ENCODE results near the gene CPA1.
A peak's percentile ranks its signal among the peaks of the same experiment; 100 is the strongest.

Gene CPA1

DNA sequence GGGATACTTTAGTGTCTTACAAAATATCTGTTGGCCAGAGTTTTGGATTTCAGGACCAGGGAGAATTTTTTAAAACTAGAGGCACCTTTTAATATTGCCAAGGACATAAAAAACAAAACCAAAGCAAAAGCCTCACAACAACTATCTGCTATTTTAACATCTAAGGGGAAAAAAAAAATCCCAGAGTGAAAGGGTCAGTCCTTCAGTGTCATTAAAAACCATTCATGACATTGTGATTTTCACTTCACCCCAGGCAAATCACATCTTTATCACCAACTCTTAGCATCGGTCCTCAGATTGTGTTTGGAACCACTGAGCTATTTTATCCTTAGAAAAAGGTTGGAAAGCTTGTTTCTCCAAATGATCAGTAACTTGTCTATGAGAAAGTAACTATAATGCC, 49.8 kb downstream of the CPA1 start:
- no peak overlapping the region for H3K4me3 ChIP-seq (ENCODE audit: control insufficient read depth, low read depth, low read length)

DNA sequence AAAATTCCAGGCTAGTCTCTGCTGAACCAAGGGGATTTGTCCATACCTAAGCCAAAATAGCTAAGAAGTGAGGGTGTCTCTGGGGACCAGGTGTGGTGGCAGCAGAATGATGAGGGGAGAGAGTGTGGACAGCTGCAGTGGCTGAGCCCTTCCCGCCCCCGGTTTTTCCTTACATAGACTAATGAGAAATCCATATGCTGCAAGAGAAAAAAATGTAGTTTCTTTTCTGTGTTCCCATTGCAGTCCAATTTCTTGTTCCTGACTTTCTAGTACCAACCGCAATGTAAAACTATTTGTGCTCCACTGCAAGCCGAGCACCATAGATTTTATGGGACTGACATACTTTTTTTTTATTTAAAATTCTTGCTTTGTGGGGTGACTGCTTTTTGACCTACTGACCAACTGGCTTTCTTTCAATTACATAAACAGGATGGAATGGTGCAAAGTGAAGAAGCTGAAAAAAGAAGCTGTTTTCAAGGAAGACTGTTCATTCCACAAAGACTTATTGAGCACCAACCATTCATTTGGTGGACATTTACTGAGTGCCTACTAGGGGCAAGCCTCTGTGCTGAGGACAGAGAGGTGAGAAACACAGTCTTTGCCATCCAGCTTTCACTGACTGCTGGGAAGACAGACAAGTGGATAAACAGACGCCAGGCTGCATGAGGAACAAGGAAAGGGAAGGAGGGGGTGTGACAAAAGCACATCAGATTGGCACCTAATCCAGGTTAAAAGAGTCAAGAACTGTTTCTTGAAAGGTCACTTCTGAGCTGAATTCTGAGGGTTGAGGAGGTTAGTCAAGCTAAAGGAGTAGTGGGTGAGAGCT, 50.8 kb downstream of the CPA1 start:
- TF ChIP-seq, protein P1, sequence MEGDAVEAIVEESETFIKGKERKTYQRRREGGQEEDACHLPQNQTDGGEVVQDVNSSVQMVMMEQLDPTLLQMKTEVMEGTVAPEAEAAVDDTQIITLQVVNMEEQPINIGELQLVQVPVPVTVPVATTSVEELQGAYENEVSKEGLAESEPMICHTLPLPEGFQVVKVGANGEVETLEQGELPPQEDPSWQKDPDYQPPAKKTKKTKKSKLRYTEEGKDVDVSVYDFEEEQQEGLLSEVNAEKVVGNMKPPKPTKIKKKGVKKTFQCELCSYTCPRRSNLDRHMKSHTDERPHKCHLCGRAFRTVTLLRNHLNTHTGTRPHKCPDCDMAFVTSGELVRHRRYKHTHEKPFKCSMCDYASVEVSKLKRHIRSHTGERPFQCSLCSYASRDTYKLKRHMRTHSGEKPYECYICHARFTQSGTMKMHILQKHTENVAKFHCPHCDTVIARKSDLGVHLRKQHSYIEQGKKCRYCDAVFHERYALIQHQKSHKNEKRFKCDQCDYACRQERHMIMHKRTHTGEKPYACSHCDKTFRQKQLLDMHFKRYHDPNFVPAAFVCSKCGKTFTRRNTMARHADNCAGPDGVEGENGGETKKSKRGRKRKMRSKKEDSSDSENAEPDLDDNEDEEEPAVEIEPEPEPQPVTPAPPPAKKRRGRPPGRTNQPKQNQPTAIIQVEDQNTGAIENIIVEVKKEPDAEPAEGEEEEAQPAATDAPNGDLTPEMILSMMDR (IDR thresholded peaks at IDR 0.05; ENCODE audit: control insufficient read depth, insufficient read depth, low read depth, low read length, missing control alignments), result no peak
- peak; percentile 55 for DNase-seq (ENCODE audit: low read depth)
- peak overlapping the region; percentile 25 for H3K4me3 ChIP-seq (ENCODE audit: control insufficient read depth, low read depth, low read length)

More for the DNA sequence above, 49.8 kb downstream of the CPA1 start:
- no peak for DNase-seq (ENCODE audit: low read depth)
- TF ChIP-seq, protein P1 (IDR thresholded peaks at IDR 0.05; ENCODE audit: control insufficient read depth, insufficient read depth, low read depth, low read length, missing control alignments), result no peak

DNA sequence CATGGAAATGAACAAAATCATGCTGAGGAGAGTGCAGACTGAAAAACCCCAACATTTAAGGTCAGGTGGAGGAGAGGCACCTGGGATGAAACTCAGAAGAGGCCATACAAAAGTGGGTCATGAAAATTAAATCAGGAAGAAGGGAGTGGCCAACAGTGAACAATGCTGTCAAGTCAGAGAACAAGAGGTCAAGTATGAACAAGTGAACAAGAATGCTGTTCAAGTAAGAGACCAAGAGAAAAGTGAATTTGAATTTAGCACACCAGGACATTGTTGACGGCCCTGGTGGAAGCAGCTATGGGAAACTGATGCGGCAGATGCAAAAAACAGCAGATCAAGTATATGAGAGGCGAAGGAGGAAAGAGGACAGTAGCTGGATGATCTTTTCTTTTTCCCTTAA, 52.6 kb downstream of the CPA1 start:
- DNase-seq (ENCODE audit: low read depth), result no peak
- TF ChIP-seq, protein P1 (IDR thresholded peaks at IDR 0.05; ENCODE audit: control insufficient read depth, insufficient read depth, low read depth, low read length, missing control alignments), result no peak
- H3K4me3 ChIP-seq (ENCODE audit: control insufficient read depth, low read depth, low read length), result no peak overlapping the region

DNA sequence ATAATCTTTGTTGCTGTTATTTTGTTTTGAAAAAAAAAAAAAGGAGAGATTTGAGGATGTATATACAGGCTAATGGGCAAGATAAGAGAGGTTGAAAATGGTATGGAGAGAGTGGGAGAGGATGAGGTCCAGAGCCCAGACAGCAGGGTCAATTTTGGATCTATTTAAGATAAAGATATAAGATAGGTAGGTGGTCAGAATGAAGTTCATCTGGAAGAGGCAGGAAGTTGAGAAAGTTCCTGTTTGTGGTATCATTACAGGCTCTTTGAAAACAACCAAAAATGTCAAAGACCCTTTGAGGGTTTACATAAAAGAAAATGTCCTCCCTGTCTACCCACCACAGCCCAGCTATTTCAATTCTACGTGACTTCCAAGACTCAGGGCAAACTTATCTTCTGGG, 53.0 kb downstream of the CPA1 start:
- no peak for DNase-seq (ENCODE audit: low read depth)
- TF ChIP-seq, protein P1 (IDR thresholded peaks at IDR 0.05; ENCODE audit: control insufficient read depth, insufficient read depth, low read depth, low read length, missing control alignments), result no peak
- H3K4me3 ChIP-seq (ENCODE audit: control insufficient read depth, low read depth, low read length), result no peak overlapping the region

DNA sequence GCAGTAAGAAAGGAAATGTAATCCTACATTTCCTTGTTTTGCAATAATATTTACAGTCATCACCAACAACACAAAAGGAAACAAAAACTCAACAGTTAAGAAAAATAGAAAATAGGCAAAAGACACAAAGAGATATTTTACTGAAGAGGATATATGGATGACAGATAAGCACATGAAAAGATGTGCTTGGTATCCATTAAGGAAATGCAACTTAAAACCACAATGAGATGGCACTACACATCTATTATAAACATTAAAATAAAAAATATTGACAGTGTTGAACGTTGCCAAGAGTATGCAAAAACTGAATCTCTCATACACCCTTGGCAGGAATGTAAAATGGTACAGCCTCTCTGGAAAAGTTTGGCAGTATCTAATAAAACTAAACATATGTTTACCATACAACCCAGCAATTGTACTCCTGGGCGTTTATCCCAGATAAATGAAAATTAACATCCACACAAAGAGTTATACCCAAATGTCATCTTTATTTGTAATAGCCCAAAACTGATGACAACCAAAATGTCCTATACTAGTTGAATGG, 55.1 kb downstream of the CPA1 start:
- TF ChIP-seq, protein P1 (IDR thresholded peaks at IDR 0.05; ENCODE audit: control insufficient read depth, insufficient read depth, low read depth, low read length, missing control alignments), result no peak
- H3K4me3 ChIP-seq (ENCODE audit: control insufficient read depth, low read depth, low read length), result no peak overlapping the region

DNA sequence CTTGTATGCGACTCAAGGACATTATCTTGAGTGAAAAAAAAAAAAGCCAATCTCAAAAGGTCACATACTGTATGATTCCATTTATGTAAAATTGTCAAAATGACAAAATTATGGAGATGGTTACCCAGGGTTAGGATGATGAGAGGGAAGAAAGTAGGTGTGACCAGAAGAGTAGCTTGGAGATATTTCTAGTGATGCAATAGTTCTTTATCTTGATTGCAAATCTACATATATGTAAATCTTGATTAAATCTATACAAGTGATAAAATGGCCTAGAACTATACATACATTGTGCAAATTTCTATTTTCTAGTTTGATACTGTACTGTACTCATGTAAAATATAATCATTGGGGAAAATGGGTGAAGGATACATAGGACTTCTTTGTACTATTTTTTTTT, 56.0 kb downstream of the CPA1 start:
- H3K4me3 ChIP-seq (ENCODE audit: control insufficient read depth, low read depth, low read length), result no peak overlapping the region
- no peak for DNase-seq (ENCODE audit: low read depth)
- TF ChIP-seq, protein P1 (IDR thresholded peaks at IDR 0.05; ENCODE audit: control insufficient read depth, insufficient read depth, low read depth, low read length, missing control alignments), result no peak

More for the DNA sequence above, 55.1 kb downstream of the CPA1 start:
- DNase-seq (ENCODE audit: low read depth), result no peak

Data from AG09309 (cell line).